AG09309 (cell line): Measurements from ENCODE around the gene UBR4.
"Not testable (repeated sequence)": the region's sequence is repeated elsewhere in the genome, so short reads cannot be mapped to it uniquely, and the experiment has no call there.

Experiments used
- DNase-seq: peaks from one replicate; pipeline ENCODE4 v3.0.0-alpha.2; 2010; ENCODE audit warnings: low read depth
- H3K4me3 ChIP-seq: 2 replicates; pipeline ENCODE4 v1.5.1; 2011; ENCODE audit warnings: mild to moderate bottlenecking, low read depth, low read length, moderate library complexity; ENCODE audit not compliant: control insufficient read depth
- TF ChIP-seq, protein P1 (sequence below): IDR thresholded peaks from 2 replicates; pipeline ENCODE4 v1.5.1; 2011; ENCODE audit warnings: mild to moderate bottlenecking, low read depth, low read length, inconsistent platforms; ENCODE audit not compliant: insufficient read depth, control insufficient read depth; ENCODE audit errors: missing control alignments

Gene UBR4

DNA sequence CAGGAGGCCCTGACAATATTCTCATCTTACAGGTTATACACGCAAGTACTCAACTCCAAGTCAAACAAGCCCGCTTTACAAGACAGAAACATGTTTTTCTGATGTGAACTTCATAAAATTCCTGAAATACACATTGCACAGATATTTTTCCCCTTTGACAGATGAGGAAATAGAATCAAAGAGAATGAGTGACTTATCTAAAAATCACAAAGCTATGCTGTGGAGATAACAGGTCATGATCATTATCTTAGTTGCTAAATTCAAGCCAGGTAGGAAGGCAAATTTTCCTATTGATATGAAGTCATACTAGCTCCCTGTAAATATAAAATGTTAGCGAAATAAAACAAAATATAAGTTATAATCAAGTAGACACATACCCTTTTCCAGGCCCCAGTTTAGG is 18.3 kb downstream of the UBR4 start:
- TF ChIP-seq, protein P1, sequence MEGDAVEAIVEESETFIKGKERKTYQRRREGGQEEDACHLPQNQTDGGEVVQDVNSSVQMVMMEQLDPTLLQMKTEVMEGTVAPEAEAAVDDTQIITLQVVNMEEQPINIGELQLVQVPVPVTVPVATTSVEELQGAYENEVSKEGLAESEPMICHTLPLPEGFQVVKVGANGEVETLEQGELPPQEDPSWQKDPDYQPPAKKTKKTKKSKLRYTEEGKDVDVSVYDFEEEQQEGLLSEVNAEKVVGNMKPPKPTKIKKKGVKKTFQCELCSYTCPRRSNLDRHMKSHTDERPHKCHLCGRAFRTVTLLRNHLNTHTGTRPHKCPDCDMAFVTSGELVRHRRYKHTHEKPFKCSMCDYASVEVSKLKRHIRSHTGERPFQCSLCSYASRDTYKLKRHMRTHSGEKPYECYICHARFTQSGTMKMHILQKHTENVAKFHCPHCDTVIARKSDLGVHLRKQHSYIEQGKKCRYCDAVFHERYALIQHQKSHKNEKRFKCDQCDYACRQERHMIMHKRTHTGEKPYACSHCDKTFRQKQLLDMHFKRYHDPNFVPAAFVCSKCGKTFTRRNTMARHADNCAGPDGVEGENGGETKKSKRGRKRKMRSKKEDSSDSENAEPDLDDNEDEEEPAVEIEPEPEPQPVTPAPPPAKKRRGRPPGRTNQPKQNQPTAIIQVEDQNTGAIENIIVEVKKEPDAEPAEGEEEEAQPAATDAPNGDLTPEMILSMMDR, result no peak
- no peak for DNase-seq
- H3K4me3 ChIP-seq, result no peak overlapping the region

DNA sequence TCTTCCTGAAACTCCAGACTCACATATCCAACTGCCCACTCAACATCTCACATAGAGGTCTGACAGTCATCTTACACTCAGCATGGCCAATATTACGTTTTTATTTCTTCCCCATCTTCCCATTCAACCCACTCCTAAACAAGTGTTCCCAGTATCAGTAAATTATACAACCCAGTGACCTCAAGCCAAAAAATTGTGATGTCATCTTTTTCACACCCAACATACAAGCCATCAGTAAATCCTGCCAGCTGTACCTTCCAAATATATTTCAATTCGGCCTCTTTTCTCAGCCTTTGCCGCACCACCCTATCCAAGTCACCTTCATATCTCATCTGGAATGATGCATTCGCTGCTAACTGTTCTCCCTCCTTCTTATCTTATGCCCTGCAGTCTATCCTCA is 19.6 kb downstream of the UBR4 start:
- no peak overlapping the region for H3K4me3 ChIP-seq
- no peak for DNase-seq
- TF ChIP-seq, protein P1, result no peak

DNA sequence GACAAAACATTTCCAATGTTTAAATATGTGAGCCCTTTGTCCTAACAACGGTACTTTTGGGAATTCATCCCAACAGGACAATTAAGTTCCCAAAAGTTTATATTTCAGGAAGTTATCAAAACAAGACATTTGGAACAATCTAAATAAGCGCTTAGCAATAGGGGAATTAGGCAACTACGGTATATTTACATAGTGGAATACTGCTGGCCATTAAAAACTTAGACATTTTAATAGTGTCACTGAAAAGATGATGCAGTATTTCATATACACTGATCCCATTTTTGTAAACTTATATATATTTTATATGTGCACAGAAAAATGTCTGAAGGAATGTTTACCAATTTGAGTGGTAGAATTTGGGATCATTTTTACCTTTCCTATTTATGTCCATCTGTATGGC is 20.8 kb downstream of the UBR4 start:
- TF ChIP-seq, protein P1, result no peak
- DNase-seq, result no peak
- H3K4me3 ChIP-seq, result no peak overlapping the region

DNA sequence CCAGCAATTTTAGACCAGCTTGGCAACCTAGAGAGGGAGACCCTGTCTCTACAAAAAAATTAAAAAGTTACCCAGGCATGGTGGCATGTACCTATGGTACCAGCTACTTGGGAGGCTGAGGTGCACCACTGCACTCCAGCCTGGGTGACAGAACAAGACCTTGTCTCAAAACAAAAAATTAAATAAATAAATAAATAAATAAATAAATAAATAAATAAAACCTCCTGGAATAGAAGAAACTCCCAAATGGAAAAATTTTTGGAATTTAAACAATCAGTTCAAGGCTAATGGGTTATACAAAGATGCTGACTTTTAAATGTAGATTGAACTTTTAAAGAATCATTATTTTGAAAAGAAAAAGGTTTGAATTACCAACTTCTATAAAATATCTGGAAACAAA is 22.2 kb downstream of the UBR4 start:
- DNase-seq, result no peak
- TF ChIP-seq, protein P1, result no peak

DNA sequence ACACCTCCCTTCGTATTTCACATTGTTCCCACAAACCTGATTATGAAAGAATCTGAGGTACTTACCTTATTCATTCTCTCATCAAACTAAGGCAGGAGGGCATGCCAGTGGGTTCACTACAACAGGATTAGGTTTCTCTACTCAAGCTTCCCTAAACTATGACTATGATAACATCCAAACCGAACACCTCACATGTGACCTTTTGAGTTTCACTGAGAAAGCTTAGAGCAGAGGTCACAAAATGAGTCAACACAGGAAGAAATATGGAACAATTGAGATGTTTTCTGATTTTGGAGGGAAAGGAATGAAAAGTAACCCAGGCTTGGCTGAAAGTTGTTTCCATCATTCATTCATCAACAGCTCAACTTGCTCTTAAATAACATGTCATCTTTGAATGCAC is 24.1 kb downstream of the UBR4 start:
- no peak overlapping the region for H3K4me3 ChIP-seq
- TF ChIP-seq, protein P1, result no peak
- no peak for DNase-seq

More for the DNA sequence above, 22.2 kb downstream of the UBR4 start:
- no peak overlapping the region for H3K4me3 ChIP-seq

DNA sequence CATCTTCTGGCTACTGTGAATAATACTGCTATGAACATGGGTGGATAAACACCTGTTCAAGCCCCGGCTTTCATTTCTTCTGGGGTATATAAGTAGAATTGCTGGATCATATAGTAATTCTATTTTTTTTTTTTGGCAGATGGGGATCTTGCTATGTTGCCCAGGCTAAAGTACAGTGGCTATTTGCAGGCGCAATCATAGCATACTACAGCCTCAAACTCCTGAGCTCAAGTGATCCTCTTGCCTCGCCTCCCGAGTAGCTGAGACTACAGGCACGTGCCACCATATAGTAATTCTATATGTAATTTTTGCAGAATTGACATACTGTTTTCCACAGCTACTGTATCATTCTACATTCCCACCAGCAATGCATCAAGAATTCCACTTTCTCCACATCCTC is 27.8 kb downstream of the UBR4 start:
- TF ChIP-seq, protein P1, result no peak

DNA sequence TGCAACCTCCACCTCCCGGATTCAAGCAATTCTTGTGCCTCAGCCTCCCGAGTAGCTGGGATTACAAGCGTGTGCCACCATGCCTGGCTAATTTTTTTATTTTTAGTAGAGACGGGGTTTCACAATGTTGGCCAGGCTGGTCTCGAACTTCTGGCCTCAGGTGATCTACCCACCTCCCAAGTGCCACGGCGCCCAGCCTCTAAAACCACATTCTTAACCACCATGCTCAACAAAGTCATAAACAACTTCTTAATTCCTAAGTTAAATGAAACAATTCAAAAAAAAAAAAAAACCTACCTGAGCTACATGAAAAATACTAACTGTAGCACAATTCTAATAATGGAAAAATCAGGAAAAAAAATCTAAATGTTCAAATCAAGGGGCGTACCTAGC is 29.8 kb downstream of the UBR4 start:
- not testable (repeated sequence) for H3K4me3 ChIP-seq, DNase-seq

More for the DNA sequence above, 27.8 kb downstream of the UBR4 start:
- no peak for DNase-seq
- no peak overlapping the region for H3K4me3 ChIP-seq
